H9 (cell line): Measurements from ENCODE around the gene FHL2. TPM values are rescaled to one million over a fixed set of nuclear protein-coding genes. Genes with fewer than 3 reads are reported as not detected.

Experiments
- DNase-seq: peaks from one replicate; pipeline ENCODE4 v3.0.0-alpha.2; 2017
- H2AFZ ChIP-seq: one replicate; pipeline ENCODE4 v1.6.1; 2013; ENCODE audit warnings: mild to moderate bottlenecking, low read length, control low read depth, moderate library complexity
- H2AK5ac ChIP-seq: 2 replicates; pipeline ENCODE4 v1.6.1; 2013; ENCODE audit warnings: low read length, control low read depth, mixed read lengths; ENCODE audit not compliant: insufficient read length
- H2BK120ac ChIP-seq: one replicate; pipeline ENCODE4 v1.6.1; 2013; ENCODE audit warnings: low read depth, mild to moderate bottlenecking, low read length, control low read depth, inconsistent platforms; ENCODE audit not compliant: poor library complexity, severe bottlenecking
- H2BK12ac ChIP-seq: 2 replicates; pipeline ENCODE4 v1.6.1; 2013; ENCODE audit warnings: low read length, control low read depth, mixed read lengths, low read depth; ENCODE audit not compliant: insufficient read length
- H2BK15ac ChIP-seq: 2 replicates; pipeline ENCODE4 v1.6.1; 2013; ENCODE audit warnings: low read depth, low read length, control low read depth
- H2BK20ac ChIP-seq: one replicate; pipeline ENCODE4 v1.6.1; 2013; ENCODE audit warnings: low read depth, mild to moderate bottlenecking, low read length, control low read depth, inconsistent platforms; ENCODE audit not compliant: poor library complexity, severe bottlenecking
- H2BK5ac ChIP-seq: 2 replicates; pipeline ENCODE4 v1.6.1; 2013; ENCODE audit warnings: low read length, control low read depth, mixed read lengths; ENCODE audit not compliant: insufficient read length
- H3K14ac ChIP-seq: 2 replicates; pipeline ENCODE4 v1.6.1; 2013; ENCODE audit warnings: low read length, control low read depth; ENCODE audit not compliant: insufficient read depth
- H3K18ac ChIP-seq: 2 replicates; pipeline ENCODE4 v1.6.1; 2013; ENCODE audit warnings: low read depth, mild to moderate bottlenecking, mixed read lengths, low read length, control low read depth; ENCODE audit not compliant: insufficient read length
- H3K23ac ChIP-seq: 2 replicates; pipeline ENCODE4 v1.6.1; 2013; ENCODE audit warnings: low read length, control low read depth, mixed read lengths, low read depth; ENCODE audit not compliant: insufficient read length
- H3K23me2 ChIP-seq: 2 replicates; pipeline ENCODE4 v1.6.1; 2013; ENCODE audit warnings: low read depth, mild to moderate bottlenecking, mixed read lengths, low read length, control low read depth; ENCODE audit not compliant: insufficient read length, poor library complexity, severe bottlenecking
- H3K27ac ChIP-seq: 2 replicates; pipeline ENCODE4 v1.5.1; 2013; ENCODE audit warnings: low read length, control low read depth, mixed read lengths, low read depth; ENCODE audit not compliant: insufficient read length
- H3K27me3 ChIP-seq: 2 replicates; pipeline ENCODE4 v1.6.1; 2013; ENCODE audit warnings: low read length, control low read depth, inconsistent platforms; ENCODE audit not compliant: insufficient read depth
- H3K4ac ChIP-seq: 2 replicates; pipeline ENCODE4 v1.6.1; 2013; ENCODE audit warnings: low read depth, mild to moderate bottlenecking, control low read depth, inconsistent platforms, low read length, moderate library complexity
- H3K4me1 ChIP-seq: 2 replicates; pipeline ENCODE4 v1.6.1; 2013; ENCODE audit warnings: low read length, control low read depth, inconsistent platforms; ENCODE audit not compliant: insufficient read depth
- H3K4me2 ChIP-seq: 2 replicates; pipeline ENCODE4 v1.6.1; 2013; ENCODE audit warnings: low read length, control low read depth, mixed read lengths; ENCODE audit not compliant: insufficient read length, insufficient read depth
- H3K56ac ChIP-seq: 2 replicates; pipeline ENCODE4 v1.6.1; 2013; ENCODE audit warnings: low read depth, mild to moderate bottlenecking, mixed read lengths, low read length, control low read depth; ENCODE audit not compliant: insufficient read length
- H3K79me1 ChIP-seq: 2 replicates; pipeline ENCODE4 v1.6.1; 2013; ENCODE audit warnings: low read depth, mild to moderate bottlenecking, moderate library complexity, low read length, control low read depth, inconsistent platforms; ENCODE audit not compliant: insufficient read depth, poor library complexity, severe bottlenecking
- H3K79me2 ChIP-seq: 2 replicates; pipeline ENCODE4 v1.6.1; 2013; ENCODE audit warnings: low read length, control low read depth, inconsistent platforms; ENCODE audit not compliant: insufficient read depth
- H3K9ac ChIP-seq: 2 replicates; pipeline ENCODE4 v1.6.1; 2013; ENCODE audit warnings: low read length, control low read depth, mixed read lengths; ENCODE audit not compliant: insufficient read length; ENCODE audit errors: extremely low read depth
- H3K9me3 ChIP-seq: one replicate; pipeline ENCODE4 v1.6.1; 2013; ENCODE audit warnings: low read depth, low read length, inconsistent platforms; ENCODE audit not compliant: control insufficient read depth
- H3T11ph ChIP-seq: one replicate; pipeline ENCODE4 v1.6.1; 2013; ENCODE audit warnings: mild to moderate bottlenecking, low read length, control low read depth, inconsistent platforms
- H4K20me1 ChIP-seq: one replicate; pipeline ENCODE4 v1.6.1; 2013; ENCODE audit not compliant: control insufficient read depth, insufficient read length, insufficient read depth
- H4K5ac ChIP-seq: 2 replicates; pipeline ENCODE4 v1.6.1; 2013; ENCODE audit warnings: low read depth, mild to moderate bottlenecking, mixed read lengths, low read length, control low read depth; ENCODE audit not compliant: insufficient read length
- H4K8ac ChIP-seq: replicated peaks from 2 replicates; pipeline ENCODE4 v1.6.1; 2013; ENCODE audit warnings: low read length, control low read depth, mixed read lengths, low read depth; ENCODE audit not compliant: insufficient read length
- H4K91ac ChIP-seq: 2 replicates; pipeline ENCODE4 v1.6.1; 2013; ENCODE audit warnings: low read depth, mild to moderate bottlenecking, moderate library complexity, mixed read lengths, low read length, control low read depth; ENCODE audit not compliant: insufficient read length
- H3K27ac Mint-ChIP-seq, 3 experiments: 2 replicates in 2 of 3; 3 replicates in 1 of 3; pipeline ENCODE4 v1.8.0; 2020 to 2021; ENCODE audit warnings: mixed read lengths in 3 of 3, mild to moderate bottlenecking in 1 of 3, moderate library complexity in 1 of 3
- H3K27me3 Mint-ChIP-seq: 2 replicates; pipeline ENCODE4 v1.8.0; 2021; ENCODE audit warnings: low read depth, mild to moderate bottlenecking, moderate library complexity, mixed read lengths
- H3K36me3 Mint-ChIP-seq, 3 experiments: 2 replicates in 2 of 3; 3 replicates in 1 of 3; pipeline ENCODE4 v1.8.0; 2020 to 2021; ENCODE audit warnings: low read depth in 3 of 3, mixed read lengths in 3 of 3; ENCODE audit not compliant: insufficient read depth in 1 of 3
- H3K4me1 Mint-ChIP-seq, 2 experiments: 2 replicates each; pipeline ENCODE4 v1.8.0; 2020; ENCODE audit warnings: mixed read lengths in 2 of 2
- H3K4me3 Mint-ChIP-seq, 2 experiments: 2 replicates in 1 of 2; 3 replicates in 1 of 2; pipeline ENCODE4 v1.8.0; 2020 to 2021; ENCODE audit warnings: mild to moderate bottlenecking in 2 of 2, mixed read lengths in 2 of 2, moderate library complexity in 1 of 2
- H3K9me3 Mint-ChIP-seq, 2 experiments: 2 replicates in 1 of 2; 3 replicates in 1 of 2; pipeline ENCODE4 v1.8.0; 2020; ENCODE audit warnings: mild to moderate bottlenecking in 2 of 2, mixed read lengths in 2 of 2, moderate library complexity in 1 of 2
- CTCF ChIP-seq: fragments of 200-600 bp; sonication (generic); conservative IDR thresholded peaks from 3 replicates; pipeline ENCODE4 v1.8.0; 2021; ENCODE audit warnings: antibody characterized with exemption, mild to moderate bottlenecking
- WGBS: extraction: QIAGEN DNeasy Blood & Tissue Kit; methylation state at CpG from one replicate; pipeline ENCODE4 v1.1.7; 2013; ENCODE audit warnings: missing lambda C conversion rate, low lambda C conversion rate, mixed read lengths; ENCODE audit not compliant: insufficient read length; ENCODE audit errors: extremely low coverage; 5-methylcytosine and 5-hydroxymethylcytosine counted together
- total RNA-seq: library from RNA; stranded (reverse); gene quantifications from 2 replicates; pipeline ENCODE4 v1.2.1, GENCODE V29; 2021

Gene FHL2
- total RNA-seq, 1 experiment from 2014 or later = 34.9 TPM

- Histone ChIP-seq H4K20me1 (no peaks in the 10 kb centered on the region), H2BK12ac (no peak overlapping the region), H2BK20ac (no peak overlapping the region), H4K8ac (no peak overlapping the region), H3K27ac (no peak overlapping the region), H3K4me2 (no peak overlapping the region), H3K23ac (no peak overlapping the region), H3K9me3 (no peaks in the 10 kb centered on the region), H2BK120ac (no peak overlapping the region), H3K79me2 (no peaks in the 10 kb centered on the region), H3K9ac (no peak overlapping the region), H3K23me2 (no peaks in the 10 kb centered on the region), H4K5ac (no peak overlapping the region), H3K18ac (no peak overlapping the region), H3K14ac (no peak overlapping the region), H3T11ph (no peak overlapping the region), H3K4me1 (no peaks in the 10 kb centered on the region), H3K79me1 (no peaks in the 10 kb centered on the region), H2BK5ac (no peak overlapping the region), H2AK5ac (no peak overlapping the region), H3K4ac (no peak overlapping the region), H4K91ac (no peak overlapping the region), H3K27me3 (no peaks in the 10 kb centered on the region), H2BK15ac (no peak overlapping the region), H2AFZ (no peak overlapping the region), H3K56ac (no peak overlapping the region)
- no peaks in the 10 kb centered on the region for H3K4me1 Mint-ChIP-seq
- H3K36me3 Mint-ChIP-seq = peaks cover 3 to 44% (median 43%) of the 10 kb centered on the region in 3 experiments
- no peaks in the 10 kb centered on the region; the same call in none of the 2 replicates for H3K27me3 Mint-ChIP-seq
- no peaks in the 10 kb centered on the region for H3K9me3 Mint-ChIP-seq
- no peak overlapping the region for H3K4me3 Mint-ChIP-seq
- WGBS = no CpG with 5 or more reads among the region's 9 CpGs
- TF ChIP-seq CTCF = no peak
- no peak for DNase-seq
- H3K27ac Mint-ChIP-seq = no peak overlapping the region; a peak in 1 of 7 replicates
Measured at GRCh38 chr2:105380432-105381100, 18.3 kb downstream of the FHL2 start.
